Erythroblast (primary cell): ENCODE results near the gene EPS8L3.

Experiments
- GATA1 ChIP-seq: IDR thresholded peaks from 2 replicates; pipeline ENCODE4 v1.6.1; 2011; ENCODE audit warnings: low read depth, mild to moderate bottlenecking, control low read depth, low read length, moderate library complexity
- POLR2A ChIP-seq: IDR thresholded peaks from 2 replicates; pipeline ENCODE4 v1.6.1; 2011; ENCODE audit warnings: mild to moderate bottlenecking, low read length

DNA sequence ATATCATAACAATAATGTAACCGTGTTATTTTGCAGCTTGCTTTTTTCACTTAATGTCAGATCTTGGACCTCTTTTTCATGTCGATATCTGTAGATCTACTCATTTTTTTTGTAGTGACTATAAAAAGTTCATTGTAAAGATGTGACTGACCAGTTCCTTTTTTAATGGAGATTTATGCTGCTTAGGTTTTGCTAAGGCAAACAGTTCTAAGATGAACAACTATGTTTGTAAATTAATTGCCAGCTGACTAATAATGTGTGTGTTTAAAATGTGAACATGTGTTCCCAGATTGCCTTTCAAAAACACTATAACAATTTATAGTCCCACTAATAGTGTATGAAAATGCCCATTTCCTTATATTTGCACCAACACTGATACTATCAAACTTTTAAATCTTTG lies 18.1 kb upstream of the EPS8L3 start:
- TF ChIP-seq POLR2A, result no peak
- no peak for TF ChIP-seq GATA1
